H1 (cell line): ENCODE results near the gene RELN. TPM values are rescaled to one million over a fixed set of nuclear protein-coding genes. Genes with fewer than 3 reads are reported as not detected.

ENCODE experiments used
- CTCF ChIA-PET: fragments of 300-600 bp; sonication (Branson Sonifier 250); formaldehyde crosslinking; loops from one replicate; lab custom pipeline; 2021; ENCODE audit not compliant: partially characterized antibody; lab: Charles Lee
- POLR2A ChIA-PET: fragments of 300-600 bp; sonication (Branson Sonifier 250); formaldehyde crosslinking; loops from one replicate; lab custom pipeline; 2021; ENCODE audit warnings: inconsistent platforms; ENCODE audit not compliant: partially characterized antibody; lab: Charles Lee
- DNase-seq, 2 experiments: peaks; one replicate each; pipeline versions ENCODE4 v3.0.0 to v3.0.0-alpha.2; 2010 to 2022; ENCODE audit warnings: low spot score in 2 of 2, low read depth in 1 of 2, mixed read lengths in 1 of 2
- FAIRE-seq: peaks from 2 replicates; lab custom pipeline; 2011; peaks lifted over from hg19 to GRCh38; lab: Jason Lieb, UNC
- H2AFZ ChIP-seq: 2 replicates; pipeline ENCODE4 v1.8.1; 2012; ENCODE audit warnings: low read length, inconsistent platforms
- H2AK5ac ChIP-seq: 2 replicates; pipeline ENCODE4 v1.6.1; 2013; ENCODE audit warnings: low read depth, low read length
- H2BK120ac ChIP-seq: replicated peaks from 2 replicates; pipeline ENCODE3; 2013; ENCODE audit warnings: low read depth, low read length, inconsistent platforms
- H2BK12ac ChIP-seq: 2 replicates; pipeline ENCODE4 v1.6.1; 2013; ENCODE audit warnings: low read depth, low read length
- H2BK15ac ChIP-seq: 2 replicates; pipeline ENCODE4 v1.6.1; 2013; ENCODE audit warnings: low read length
- H2BK20ac ChIP-seq: 2 replicates; pipeline ENCODE4 v1.6.1; 2013; ENCODE audit warnings: low read length
- H2BK5ac ChIP-seq: 2 replicates; pipeline ENCODE4 v1.6.1; 2013; ENCODE audit warnings: low read depth, low read length
- H3K14ac ChIP-seq: 2 replicates; pipeline ENCODE4 v1.6.1; 2013; ENCODE audit warnings: inconsistent platforms; ENCODE audit not compliant: insufficient read length
- H3K18ac ChIP-seq: 2 replicates; pipeline ENCODE4 v1.6.1; 2013; ENCODE audit warnings: low read length; ENCODE audit errors: extremely low read depth
- H3K23ac ChIP-seq: 2 replicates; pipeline ENCODE4 v1.6.1; 2013; ENCODE audit warnings: inconsistent platforms; ENCODE audit not compliant: insufficient read length
- H3K23me2 ChIP-seq: 2 replicates; pipeline ENCODE4 v1.6.1; 2013; ENCODE audit warnings: low read depth, low read length
- H3K27ac ChIP-seq: 2 replicates; pipeline ENCODE4 v1.6.1; 2011; ENCODE audit warnings: low read depth, low read length, inconsistent platforms
- H3K27me3 ChIP-seq, 4 experiments: replicated peaks in 1 of 4; 1 replicate in 1 of 4; 2 replicates in 3 of 4; pipeline versions ENCODE4 v1.6.1 to v1.8.1; 2011 to 2013; ENCODE audit warnings: low read length in 3 of 4, mild to moderate bottlenecking in 3 of 4, inconsistent platforms in 2 of 4, mixed read lengths in 2 of 4, moderate library complexity in 1 of 4; ENCODE audit not compliant: control insufficient read depth in 3 of 4, insufficient read depth in 3 of 4; ENCODE audit errors: extremely low read depth in 1 of 4
- H3K36me3 ChIP-seq, 4 experiments: 2 replicates each; pipeline versions ENCODE4 v1.6.1 to v1.8.1; 2011 to 2013; ENCODE audit warnings: mild to moderate bottlenecking in 4 of 4, low read length in 3 of 4, moderate library complexity in 2 of 4, control low read depth in 1 of 4, inconsistent platforms in 1 of 4; ENCODE audit not compliant: insufficient read depth in 4 of 4, control insufficient read depth in 2 of 4
- H3K4ac ChIP-seq: replicated peaks from 2 replicates; pipeline ENCODE3; 2013; ENCODE audit warnings: low read length, low read depth, mixed read lengths, inconsistent platforms; ENCODE audit not compliant: insufficient read length
- H3K4me1 ChIP-seq, 4 experiments: replicated peaks in 1 of 4; 1 replicate in 1 of 4; 2 replicates in 3 of 4; pipeline versions ENCODE4 v1.6.1 to v1.8.1; 2011 to 2013; ENCODE audit warnings: low read length in 3 of 4, inconsistent platforms in 2 of 4, mixed read lengths in 1 of 4; ENCODE audit not compliant: insufficient read depth in 4 of 4, control insufficient read depth in 3 of 4
- H3K4me2 ChIP-seq, 2 experiments: 2 replicates each; pipeline versions ENCODE4 v1.6.1 to v1.8.1; 2011 to 2013; ENCODE audit warnings: low read depth in 2 of 2, low read length in 2 of 2, control low read depth in 1 of 2, inconsistent platforms in 1 of 2, mild to moderate bottlenecking in 1 of 2; ENCODE audit not compliant: insufficient read depth in 1 of 2
- H3K4me3 ChIP-seq, 4 experiments: fragments of 200-600, 300-600 bp in 1 of 4; sonication (generic), shearing (Covaris generic), sonication (Bioruptor Twin) in 1 of 4; 2 replicates each; pipeline versions ENCODE4 v1.5.1 to v1.8.1; 2011 to 2016; ENCODE audit warnings: low read length in 4 of 4, low read depth in 3 of 4, control low read depth in 2 of 4, inconsistent platforms in 2 of 4, mild to moderate bottlenecking in 2 of 4, mixed read lengths in 1 of 4, moderate library complexity in 1 of 4; ENCODE audit not compliant: insufficient read depth in 2 of 4; ENCODE audit errors: extremely low read depth in 1 of 4
- H3K56ac ChIP-seq: replicated peaks from 2 replicates; pipeline ENCODE3; 2013; ENCODE audit warnings: low read depth, mild to moderate bottlenecking, mixed read lengths, low read length, inconsistent platforms; ENCODE audit not compliant: insufficient read length
- H3K79me1 ChIP-seq: 2 replicates; pipeline ENCODE4 v1.6.1; 2013; ENCODE audit warnings: low read depth, low read length, control low read depth
- H3K79me2 ChIP-seq, 2 experiments: 2 replicates each; pipeline versions ENCODE4 v1.6.1 to v1.8.1; 2012 to 2013; ENCODE audit warnings: low read length in 2 of 2, mild to moderate bottlenecking in 2 of 2, inconsistent platforms in 1 of 2; ENCODE audit not compliant: insufficient read depth in 2 of 2, control insufficient read depth in 1 of 2
- H3K9ac ChIP-seq, 4 experiments: replicated peaks in 1 of 4; 1 replicate in 1 of 4; 2 replicates in 3 of 4; pipeline versions ENCODE4 v1.6.1 to v1.8.1; 2011 to 2013; ENCODE audit warnings: low read depth in 3 of 4, low read length in 3 of 4, control low read depth in 2 of 4, mild to moderate bottlenecking in 2 of 4, moderate library complexity in 2 of 4, inconsistent platforms in 1 of 4; ENCODE audit errors: extremely low read depth in 1 of 4
- H3K9me3 ChIP-seq, 2 experiments: 2 replicates each; pipeline versions ENCODE4 v1.6.1 to v1.8.1; 2012 to 2013; ENCODE audit warnings: mild to moderate bottlenecking in 2 of 2, moderate library complexity in 2 of 2, control low read depth in 1 of 2, inconsistent platforms in 1 of 2, low read depth in 1 of 2, low read length in 1 of 2, mixed read lengths in 1 of 2; ENCODE audit not compliant: insufficient read depth in 2 of 2
- H4K20me1 ChIP-seq, 2 experiments: replicated peaks in 1 of 2; 2 replicates each; pipeline versions ENCODE3 to v1.8.1; 2011 to 2013; ENCODE audit warnings: inconsistent platforms in 2 of 2, low read length in 2 of 2, mild to moderate bottlenecking in 1 of 2; ENCODE audit not compliant: insufficient read depth in 2 of 2, control insufficient read depth in 1 of 2
- H4K5ac ChIP-seq: 2 replicates; pipeline ENCODE4 v1.6.1; 2013; ENCODE audit warnings: low read length, low read depth, mixed read lengths, inconsistent platforms; ENCODE audit not compliant: insufficient read length
- H4K8ac ChIP-seq: 2 replicates; pipeline ENCODE4 v1.8.0; 2013; ENCODE audit warnings: mild to moderate bottlenecking, moderate library complexity, low read length, inconsistent platforms; ENCODE audit not compliant: insufficient read depth; ENCODE audit errors: extremely low read depth
- H4K91ac ChIP-seq: replicated peaks from 2 replicates; pipeline ENCODE3; 2013; ENCODE audit warnings: low read length, mixed read lengths, inconsistent platforms; ENCODE audit not compliant: insufficient read length
- BRCA1 ChIP-seq: IDR thresholded peaks from 2 replicates; pipeline ENCODE4 v1.6.1; 2012; ENCODE audit warnings: low read depth, low read length, improper control_type of control experiment
- CBX5 ChIP-seq: fragments of 300-800, 300-1000 bp; sonication (generic); IDR thresholded peaks from 2 replicates; pipeline ENCODE4 v1.7.1; 2016; ENCODE audit warnings: antibody characterized with exemption, low read length, low read depth
- CHD2 ChIP-seq: IDR thresholded peaks from 2 replicates; pipeline ENCODE4 v1.6.1; 2012; ENCODE audit warnings: low read length, improper control_type of control experiment
- HDAC2 ChIP-seq, 2 experiments: fragments of 300-600 bp in 1 of 2; sonication (generic) in 1 of 2; IDR thresholded peaks; 2 replicates each; pipeline ENCODE4 v1.6.1; 2011 to 2012; ENCODE audit warnings: low read depth in 2 of 2, low read length in 2 of 2, mild to moderate bottlenecking in 2 of 2, moderate library complexity in 2 of 2, borderline replicate concordance in 1 of 2, inconsistent platforms in 1 of 2
- HDAC6 ChIP-seq: IDR thresholded peaks from one replicate; pipeline ENCODE4 v1.7.1; 2012; ENCODE audit warnings: low read depth, mild to moderate bottlenecking, inconsistent platforms, low read length, moderate library complexity
- SAP30 ChIP-seq: fragments of 300-600 bp; sonication (generic); IDR thresholded peaks from 2 replicates; pipeline ENCODE4 v1.7.1; 2012; ENCODE audit warnings: low read length, moderate library complexity, mild to moderate bottlenecking, inconsistent platforms; ENCODE audit not compliant: insufficient read depth, insufficient replicate concordance
- SP4 ChIP-seq: IDR thresholded peaks from 2 replicates; pipeline ENCODE4 v1.6.1; 2012; ENCODE audit warnings: low read length, inconsistent platforms
- SUZ12 ChIP-seq: fragments of 200-600 bp; sonication (generic); IDR thresholded peaks from 2 replicates; pipeline ENCODE4 v1.6.1; 2012; ENCODE audit warnings: mild to moderate bottlenecking, inconsistent platforms, low read length, moderate library complexity, mixed read lengths
- TAF1 ChIP-seq: IDR thresholded peaks from 2 replicates; pipeline ENCODE4 v1.6.1; 2011; ENCODE audit warnings: mild to moderate bottlenecking, low read depth, low read length
- TBP ChIP-seq: IDR thresholded peaks from 2 replicates; pipeline ENCODE4 v1.6.1; 2011; ENCODE audit warnings: low read depth, low read length, improper control_type of control experiment
- USF2 ChIP-seq: IDR thresholded peaks from 2 replicates; pipeline ENCODE4 v1.6.1; 2011; ENCODE audit warnings: low read length, improper control_type of control experiment
- WGBS, 2 experiments: shearing (Covaris generic) in 1 of 2; methylation state at CpG; one replicate each; pipeline versions ENCODE4 v1.1.6 to v1.1.7; 2013 to 2015; ENCODE audit warnings: low lambda C conversion rate in 2 of 2, mixed read lengths in 2 of 2, inconsistent platforms in 1 of 2, low coverage in 1 of 2, missing lambda C conversion rate in 1 of 2; ENCODE audit not compliant: insufficient replicate concordance in 2 of 2, insufficient coverage in 1 of 2, insufficient read length in 1 of 2; ENCODE audit errors: extremely low coverage in 1 of 2, missing lambda C conversion rate in 1 of 2; 5-methylcytosine and 5-hydroxymethylcytosine counted together
- polyA plus RNA-seq, 7 experiments: library from polyadenylated mRNA; depleted of rRNA in 3 of 7; stranded (reverse) in 5 of 7; unstranded in 2 of 7; fragments of >200 nt in 5 of 7; fragments of 200-250 nt in 2 of 7; gene quantifications; 1 replicate in 5 of 7; 2 replicates in 1 of 7; 4 replicates in 1 of 7; pipeline versions ENCODE4 v1.2.1 to v1.2.3, GENCODE V29; 2011 to 2013; ENCODE audit warnings: missing spikeins in 2 of 7, mixed read lengths in 2 of 7
- total RNA-seq: library from RNA; stranded (reverse); fragmentation: NEBNext Ultra II Directional; extraction: Animal tissue kit (Norgen Biotek cat#: 25700); gene quantifications from 2 replicates; pipeline ENCODE4 v1.2.1, GENCODE V29; 2021

RELN gene
- total and polyA plus RNA-seq, 2 of the 8 experiments (the other 6 are each of a cell fraction or from before 2014, with no cell fraction given): 0.03 to 0.07 TPM

GRCh38 chr7:103632972-103633371 lies 356.5 kb downstream of the RELN start:
- Histone ChIP-seq H3K79me2 (no peaks in the 10 kb centered on the region), H4K5ac (no peak overlapping the region), H3K18ac (no peak overlapping the region), H4K91ac (no peak overlapping the region), H3K27me3 (no peaks in the 10 kb centered on the region), H3K4me1 (no peaks in the 10 kb centered on the region), H2BK5ac (no peak overlapping the region), H3K4me2 (no peak overlapping the region), H2BK12ac (no peak overlapping the region), H2BK15ac (no peak overlapping the region), H4K20me1 (no peaks in the 10 kb centered on the region), H3K14ac (no peak overlapping the region), H3K9ac (no peak overlapping the region), H3K23ac (no peak overlapping the region), H3K79me1 (no peaks in the 10 kb centered on the region), H3K23me2 (no peaks in the 10 kb centered on the region), H2AK5ac (no peak overlapping the region), H2AFZ (no peak overlapping the region), H3K27ac (no peak overlapping the region), H2BK120ac (no peak overlapping the region), H3K9me3 (no peaks in the 10 kb centered on the region), H3K56ac (no peak overlapping the region), H2BK20ac (no peak overlapping the region), H3K36me3 (no peaks in the 10 kb centered on the region), H3K4ac (no peak overlapping the region), H3K4me3 (no peak overlapping the region), H4K8ac (no peak overlapping the region)
- no peak for DNase-seq
- no peak for FAIRE-seq
- ChIA-PET POLR2A (no interaction called here), CTCF (interaction anchor here (1.3 to 1.5 kb wide), 2 partner anchors 17 to 20 kb away, joined by 3 to 4 read pairs; no protein-coding TSS in a partner anchor)
- TF ChIP-seq TAF1 (no peak), SUZ12 (no peak), USF2 (no peak), CBX5 (no peak), SP4 (no peak), TBP (no peak), CHD2 (no peak), BRCA1 (no peak), SAP30 (no peak), HDAC6 (no peak), HDAC2 (IDR thresholded peaks at IDR 0.05; ENCODE audit: borderline replicate concordance in 1 of 2, low read depth in 2 of 2, low read length in 2 of 2) (no peak)
- WGBS, 2 experiments: 94% methylated on average over 1 of the region's 1 CpG; no CpG with 5 or more reads in 1 of the 2 experiments
